HG03108 (cell line): ENCODE results near the gene METAP1D.

Experiments used
- ATAC-seq: cut with Tn5 transposase; IDR thresholded peaks from one replicate; pipeline ENCODE4 v1.9.1; 2021; ENCODE audit warnings: moderate library complexity; ENCODE audit not compliant: unreplicated experiment

Gene METAP1D

GRCh38 chr2:172090044-172090961 lies 90.5 kb downstream of the METAP1D start:
- ATAC-seq = no peak

GRCh38 chr2:172091000-172091641 lies 91.4 kb downstream of the METAP1D start:
- no peak for ATAC-seq

GRCh38 chr2:172091761-172092566 lies 92.2 kb downstream of the METAP1D start:
- ATAC-seq = no peak

GRCh38 chr2:172092716-172093415 lies 93.1 kb downstream of the METAP1D start:
- ATAC-seq = no peak

- ATAC-seq = no peak
Observed at GRCh38 chr2:172093416-172094293, 93.9 kb downstream of the METAP1D start.

GRCh38 chr2:172094294-172095145 lies 94.8 kb downstream of the METAP1D start:
- ATAC-seq = no peak

- ATAC-seq = no peak
Observed at GRCh38 chr2:172095146-172095904, 95.6 kb downstream of the METAP1D start.

GRCh38 chr2:172095905-172096625 lies 96.3 kb downstream of the METAP1D start:
- no peak for ATAC-seq

- no peak for ATAC-seq
Observed at GRCh38 chr2:172096626-172097547, 97.1 kb downstream of the METAP1D start.

- no peak for ATAC-seq
Observed at GRCh38 chr2:172097557-172098131, 97.9 kb downstream of the METAP1D start.

- no peak for ATAC-seq
Observed at GRCh38 chr2:172098287-172098649, 98.5 kb downstream of the METAP1D start.

- no peak for ATAC-seq
Observed at GRCh38 chr2:172098650-172099471, 99.1 kb downstream of the METAP1D start.

- no peak for ATAC-seq
Observed at GRCh38 chr2:172099472-172100079, 99.8 kb downstream of the METAP1D start.

- no peak for ATAC-seq
Observed at GRCh38 chr2:172100080-172100934, 100.6 kb downstream of the METAP1D start.
